ENCODE data around the gene SMIM8. TPM values are rescaled to one million over a fixed set of nuclear protein-coding genes. Genes with fewer than 3 reads are reported as not detected.

The SMIM8 gene
- total RNA-seq, 1 donor from 2014 or later: 2.0 TPM

DNA sequence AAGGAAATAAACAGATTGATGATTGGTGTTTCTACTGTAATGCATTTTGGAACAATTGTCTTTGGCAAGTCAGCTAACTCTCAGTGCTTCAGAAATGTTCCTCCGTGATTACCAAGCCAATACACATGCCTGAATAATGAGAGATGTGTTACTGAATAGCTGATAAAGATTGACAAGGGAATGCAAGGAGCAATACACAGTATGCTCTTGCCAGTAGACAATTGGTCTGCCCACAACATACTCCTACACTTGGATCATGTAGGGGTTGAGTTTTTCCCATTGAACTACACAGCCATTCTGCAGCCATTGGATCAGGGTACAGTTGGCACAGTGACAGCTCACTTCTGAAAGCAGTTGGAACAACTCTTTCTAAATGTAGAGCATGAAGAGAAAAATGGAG lies 12.3 kb downstream of the SMIM8 start:
- no peak for DNase-seq (ENCODE audit: low read depth in 2 of 2)

DNA sequence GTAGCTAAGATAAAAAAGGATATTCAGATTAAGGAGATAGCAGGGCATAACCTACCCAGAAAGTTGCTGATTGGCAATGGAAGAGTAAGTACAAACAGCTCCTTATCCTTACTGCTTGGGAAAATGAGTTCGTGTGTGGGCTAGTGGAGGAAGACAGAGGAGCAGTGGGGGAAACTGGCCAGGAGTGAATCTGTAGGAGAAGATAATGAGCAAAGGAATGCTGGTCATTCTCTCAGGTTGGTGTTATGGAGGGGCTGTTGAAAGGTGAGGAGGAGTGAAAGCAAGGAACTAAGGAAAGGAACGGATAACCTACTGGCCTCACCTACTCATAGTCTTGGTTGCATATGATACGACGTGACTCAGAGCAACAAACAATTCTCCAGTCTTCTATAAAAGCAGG lies 14.0 kb downstream of the SMIM8 start:
- no peak for DNase-seq (ENCODE audit: low read depth in 2 of 2)

DNA sequence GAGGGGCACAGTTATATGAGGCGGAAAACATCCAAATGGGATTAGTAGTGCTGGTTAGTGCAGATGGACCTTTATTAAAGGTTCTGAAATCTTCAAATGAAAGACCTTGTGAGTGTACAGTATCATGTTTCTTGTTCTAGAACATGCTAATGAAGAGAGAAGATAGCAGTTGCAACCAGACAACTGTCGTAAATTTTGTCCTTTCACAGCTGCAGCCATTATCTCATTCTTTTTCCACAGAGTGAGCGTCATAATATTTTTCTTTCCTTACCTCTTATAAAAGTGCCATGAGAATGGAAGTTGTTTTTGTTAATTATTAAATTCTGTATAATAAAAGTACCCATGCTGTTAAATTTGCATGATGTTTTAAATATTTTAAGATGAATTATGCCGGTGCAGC lies 17.8 kb downstream of the SMIM8 start:
- DNase-seq (ENCODE audit: low read depth in 2 of 2): peak in 1 of 2 donors; percentile 3

DNA sequence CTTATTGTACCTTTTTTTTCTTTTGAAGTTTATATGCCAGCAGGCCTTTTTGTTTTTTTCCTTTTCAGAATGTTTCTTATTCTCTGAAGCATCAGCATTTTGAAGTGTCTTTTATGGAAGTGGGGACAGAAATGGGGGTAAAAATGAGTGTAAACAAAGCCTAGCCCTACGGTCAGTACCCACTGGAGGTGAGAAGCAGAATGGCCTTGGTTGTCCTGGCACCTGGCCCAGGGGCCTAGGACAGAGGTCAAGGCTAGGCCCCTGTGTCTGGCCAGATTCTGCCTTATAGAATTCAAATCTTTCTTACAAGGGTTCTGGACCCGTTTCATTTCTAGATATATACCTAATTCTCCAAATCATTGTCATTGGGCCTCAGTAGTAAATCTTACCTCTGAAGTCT lies 18.8 kb downstream of the SMIM8 start:
- DNase-seq (ENCODE audit: low read depth in 2 of 2): no peak

DNA sequence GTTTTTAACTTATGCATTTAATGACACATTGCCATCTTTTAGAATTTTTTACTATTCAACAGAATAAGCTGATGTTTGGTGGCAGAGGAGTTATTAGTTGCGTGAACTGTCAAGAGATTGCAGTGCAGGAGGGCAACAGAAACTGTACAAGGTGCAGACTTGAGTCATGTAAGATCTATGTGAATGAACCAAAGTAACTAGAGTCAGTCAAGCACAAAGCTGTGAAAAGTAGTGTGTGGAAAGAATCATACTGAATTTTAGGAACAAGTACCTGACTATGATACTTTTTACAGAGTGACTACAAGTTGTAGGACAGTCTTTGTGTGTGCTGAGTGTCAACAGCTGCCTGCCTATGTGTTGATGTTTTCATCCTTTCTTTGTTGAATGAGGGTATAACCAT lies 19.5 kb downstream of the SMIM8 start:
- no peak for DNase-seq (ENCODE audit: low read depth in 2 of 2)

DNA sequence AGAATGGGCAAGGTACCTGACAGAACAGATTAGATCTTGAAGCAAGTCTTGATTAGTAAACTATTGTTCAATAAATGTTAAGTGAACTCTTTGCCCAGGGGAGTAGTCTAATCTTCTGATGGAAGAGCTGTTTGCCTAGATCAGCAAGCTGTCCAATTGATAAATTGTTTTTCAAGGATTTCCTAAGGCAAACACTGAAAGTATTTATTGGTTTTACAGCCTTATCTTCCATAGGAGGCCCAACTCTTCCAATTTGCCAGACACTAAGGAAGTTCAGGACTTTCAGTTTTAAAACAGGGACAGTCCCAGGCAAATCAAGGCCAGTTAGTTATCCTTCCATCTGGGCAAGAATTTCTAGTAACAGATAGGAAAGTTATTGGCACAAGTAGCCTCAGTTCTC lies 20.4 kb downstream of the SMIM8 start:
- no peak for DNase-seq (ENCODE audit: low read depth in 2 of 2)

DNA sequence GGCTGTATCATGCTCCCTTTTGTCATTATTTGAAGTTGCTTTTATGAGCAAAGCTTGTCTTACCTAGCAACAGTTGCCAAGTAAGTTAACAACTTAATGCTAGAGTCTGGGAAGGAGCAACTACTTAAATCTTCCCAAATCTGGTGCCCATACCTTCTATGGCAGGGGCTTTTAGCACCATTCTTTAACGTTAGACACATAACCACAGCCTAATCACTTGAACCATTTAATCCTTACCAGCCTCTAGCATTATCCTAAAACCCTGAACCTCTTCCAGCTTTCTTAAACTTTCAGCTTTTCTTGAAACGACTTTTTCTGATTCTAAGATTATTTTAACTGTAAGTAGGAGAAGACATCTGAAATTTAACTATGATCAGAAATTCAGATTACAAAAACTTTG lies 22.3 kb downstream of the SMIM8 start, which contains the start of gene C6orf163:
C6orf163 (plus strand) TSS at position 83 of the 400 bp plus-strand sequence; CDS start at position 370, 287 bp downstream.
- DNase-seq (ENCODE audit: low read depth in 2 of 2): no peak

DNA sequence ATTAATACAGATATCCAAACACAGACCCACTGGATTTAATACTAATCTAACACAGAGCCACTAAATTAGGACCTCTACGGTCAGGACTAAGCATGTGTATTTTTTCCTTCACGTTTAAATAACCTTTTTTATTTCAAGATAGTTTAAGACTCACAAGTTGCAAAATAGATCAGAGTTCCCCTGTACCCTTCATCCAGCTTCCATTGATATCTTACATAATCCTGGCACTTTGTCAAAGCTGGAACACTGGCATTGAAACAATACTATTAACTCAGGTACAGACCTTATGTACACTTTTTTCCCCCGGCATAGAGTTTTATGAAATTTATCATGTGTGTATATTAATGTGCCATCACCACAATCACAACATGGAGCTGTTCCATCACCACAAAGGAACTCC lies 24.3 kb downstream of the SMIM8 start:
- no peak for DNase-seq (ENCODE audit: low read depth in 2 of 2)

DNA sequence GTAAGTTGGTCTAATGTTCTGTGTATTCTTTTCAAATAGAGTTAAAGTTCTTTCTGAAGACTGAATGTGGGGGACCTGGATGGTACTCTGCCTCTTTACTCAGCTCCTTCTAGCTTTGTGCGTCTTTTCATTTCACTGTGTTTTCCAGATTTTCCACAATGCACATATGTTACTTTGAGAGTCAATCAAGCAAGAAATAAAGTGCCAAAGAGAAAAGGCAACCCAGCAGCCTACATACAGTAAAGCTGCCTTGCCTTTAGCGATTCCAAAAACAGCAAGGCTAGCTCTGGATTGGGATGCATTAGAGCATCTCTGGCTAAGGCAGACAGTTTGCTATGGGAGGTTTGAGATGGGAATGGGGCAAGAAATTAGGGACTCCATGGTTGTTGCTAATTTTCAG lies 27.5 kb downstream of the SMIM8 start:
- DNase-seq (ENCODE audit: low read depth in 2 of 2): no peak

DNA sequence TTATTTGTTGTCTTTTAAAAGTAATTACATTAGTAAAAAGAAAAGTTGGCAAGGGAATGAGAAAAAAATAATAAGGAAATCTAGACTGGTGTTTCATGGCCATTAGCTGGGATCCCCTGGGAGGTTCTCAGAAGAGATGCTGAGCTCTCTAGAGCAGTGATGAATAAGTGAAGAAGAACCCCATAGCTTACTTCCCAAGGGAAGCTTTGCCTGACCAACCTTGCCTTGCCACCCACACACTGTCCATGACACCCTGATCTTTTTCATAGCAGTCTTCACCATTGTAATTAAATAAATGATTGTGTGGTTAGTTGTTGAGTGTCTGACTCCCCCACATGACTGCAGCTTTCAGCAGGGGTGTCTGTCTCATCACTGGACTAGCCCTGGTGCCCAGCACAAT lies 28.1 kb downstream of the SMIM8 start:
- DNase-seq (ENCODE audit: low read depth in 2 of 2): no peak

DNA sequence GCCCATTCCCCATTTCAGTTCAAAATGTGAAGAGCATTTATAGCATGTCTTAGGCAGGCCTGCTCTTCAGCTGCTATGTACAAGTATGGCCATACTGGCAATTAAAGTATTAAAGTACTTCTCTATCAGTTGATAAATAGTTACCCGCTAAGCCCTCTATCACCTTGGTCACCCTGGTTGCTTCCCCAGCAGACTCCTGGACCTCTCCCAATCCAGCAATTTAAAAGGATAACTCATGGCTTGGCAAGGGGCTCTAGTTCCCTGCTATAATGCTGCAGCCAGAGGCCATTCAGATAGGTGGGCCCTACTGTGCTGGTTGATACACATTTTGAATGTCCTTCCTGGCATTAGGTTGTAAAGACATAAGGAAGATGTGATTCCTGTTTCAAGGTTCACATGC lies 29.2 kb downstream of the SMIM8 start:
- DNase-seq (ENCODE audit: low read depth in 2 of 2): no peak

DNA sequence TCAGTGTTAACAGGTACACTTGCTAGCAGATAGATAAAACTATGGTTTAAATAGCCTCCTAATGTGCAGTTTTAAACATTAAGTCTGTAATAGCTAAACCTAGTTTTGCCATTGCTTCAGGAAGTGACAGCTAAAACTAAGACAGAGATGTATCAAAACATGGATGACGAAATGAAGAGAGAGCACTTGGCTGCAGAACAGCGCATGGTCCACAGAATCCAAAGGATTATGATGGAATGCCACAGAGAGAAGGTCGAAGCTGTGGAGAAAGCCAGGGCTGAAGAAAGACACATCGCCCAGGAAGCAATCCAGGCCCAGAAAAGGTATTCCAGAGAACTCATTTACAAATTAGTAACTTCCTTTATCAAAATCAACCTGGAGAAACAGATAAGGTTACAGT lies 33.8 kb downstream of the SMIM8 start:
- DNase-seq (ENCODE audit: low read depth in 2 of 2): no peak

DNA sequence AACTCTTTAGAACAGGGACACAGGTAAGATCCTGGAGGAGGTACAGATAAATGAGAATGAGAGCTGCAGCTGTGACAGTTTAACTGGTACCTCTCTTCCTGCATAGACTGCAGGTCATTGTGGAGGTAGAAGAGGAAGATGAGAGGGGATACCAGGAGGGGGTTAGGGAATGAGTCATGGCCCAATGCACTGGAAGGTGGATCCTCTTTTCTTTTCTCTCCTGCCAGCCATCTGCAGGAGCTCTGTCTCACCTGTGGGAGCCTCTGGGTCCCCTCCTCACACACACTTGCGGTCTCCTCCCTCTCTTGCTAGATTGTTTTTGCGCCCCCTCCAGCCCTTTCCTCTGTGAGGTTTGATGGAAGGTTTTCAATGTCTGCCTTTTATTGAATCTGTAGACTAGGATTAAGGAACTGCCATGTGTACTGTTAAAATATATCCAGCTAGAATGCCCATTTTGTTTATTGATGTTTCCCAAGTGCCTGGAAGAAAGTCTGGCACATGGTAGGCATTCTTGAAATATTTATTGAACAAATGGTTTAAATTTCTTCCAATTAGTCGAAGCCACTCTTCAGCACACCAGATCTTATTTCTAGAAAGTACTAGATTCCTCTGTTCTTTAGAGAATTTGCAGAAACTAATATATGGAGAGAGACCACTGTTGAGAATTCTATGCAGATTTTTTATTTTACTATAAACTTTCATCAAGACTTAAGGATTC lies 35.2 kb downstream of the SMIM8 start:
- no peak for DNase-seq (ENCODE audit: low read depth in 2 of 2)

DNA sequence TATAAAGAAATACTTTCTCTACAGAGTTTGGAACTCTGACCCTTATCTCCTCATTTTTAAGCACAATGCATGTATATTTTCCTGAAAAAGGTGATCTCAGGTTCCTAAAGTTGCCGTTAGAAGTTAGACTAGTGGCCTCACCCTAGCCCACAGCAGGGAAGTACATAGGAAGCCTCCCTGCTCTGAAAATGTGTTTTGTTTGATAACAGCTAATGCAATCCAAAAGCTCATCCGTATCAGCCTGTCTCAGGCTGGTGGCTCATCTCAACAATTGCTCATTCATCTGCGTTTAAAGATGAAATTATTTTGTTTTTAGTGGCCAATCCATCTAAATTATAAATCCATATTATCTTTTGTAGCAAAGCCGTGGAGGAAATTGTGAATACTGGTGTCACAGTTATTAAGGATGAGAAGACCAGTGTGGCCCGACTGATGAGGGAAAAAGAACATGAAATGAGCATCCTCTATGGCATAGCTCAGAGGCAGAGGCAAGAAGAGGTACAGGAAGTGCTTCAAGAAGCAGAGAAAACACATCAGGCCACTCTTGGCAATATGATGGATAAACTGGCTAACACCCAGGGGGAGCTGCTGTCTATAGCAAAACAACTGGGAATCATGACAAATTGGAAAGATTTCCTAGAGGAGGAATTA lies 42.3 kb downstream of the SMIM8 start:
- no peak for DNase-seq (ENCODE audit: low read depth in 2 of 2)

DNA sequence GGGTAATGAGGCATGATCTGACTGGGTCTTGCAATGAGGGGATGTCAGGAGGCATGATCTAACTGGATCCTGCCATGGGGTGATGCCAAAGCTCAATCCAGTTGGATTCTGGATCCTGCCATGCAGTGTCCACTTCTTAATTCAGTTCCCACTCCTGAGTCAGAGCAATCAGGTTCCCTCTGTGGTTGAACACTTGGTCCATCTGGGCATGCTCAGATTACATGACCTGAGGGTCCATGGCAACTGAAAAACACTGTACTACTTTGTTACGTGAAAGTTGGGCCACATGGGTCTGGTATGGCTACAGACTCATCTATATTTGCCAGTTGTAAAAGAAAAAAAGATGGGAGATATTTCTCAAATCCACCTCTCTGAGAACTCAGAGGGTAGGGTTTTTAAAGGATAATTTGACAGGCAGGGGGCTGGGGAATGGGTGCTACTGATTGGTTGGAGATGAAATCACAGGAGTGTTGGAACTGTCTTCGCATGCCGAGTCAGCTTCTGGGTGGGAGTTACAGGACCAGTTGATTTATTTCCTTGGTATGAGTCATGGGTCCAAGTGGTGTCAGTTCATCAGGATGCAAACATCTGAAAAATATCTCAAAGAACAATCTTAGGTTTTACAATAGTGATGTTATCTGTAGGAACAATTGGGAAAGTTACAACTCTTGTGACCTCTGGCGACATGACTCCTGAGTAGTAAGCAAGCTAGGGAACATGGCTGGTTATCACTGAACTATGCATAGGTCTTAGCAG lies 43.9 kb downstream of the SMIM8 start:
- peak in 1 of 2 donors; percentile 3 for DNase-seq (ENCODE audit: low read depth in 2 of 2)

DNA sequence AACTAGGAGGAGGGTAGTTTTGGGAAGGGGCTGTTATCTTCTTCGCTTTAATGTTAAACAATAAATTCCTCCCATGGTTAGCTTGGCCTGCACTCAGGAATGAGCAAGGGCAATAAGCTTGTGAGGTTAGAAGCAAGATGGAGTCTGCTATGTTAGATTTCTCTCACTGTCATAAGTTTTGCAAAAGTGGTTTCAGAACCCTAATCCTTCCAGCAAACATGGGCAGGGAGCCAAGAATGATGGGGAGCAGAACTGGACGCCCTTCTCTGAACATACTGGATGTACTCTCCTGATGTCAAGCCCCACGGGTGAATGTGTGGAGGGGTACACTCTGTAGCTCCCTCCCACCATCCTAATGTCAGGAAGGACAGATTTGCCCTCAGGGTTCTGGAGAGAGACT lies 44.5 kb downstream of the SMIM8 start:
- DNase-seq (ENCODE audit: low read depth in 2 of 2): no peak

DNA sequence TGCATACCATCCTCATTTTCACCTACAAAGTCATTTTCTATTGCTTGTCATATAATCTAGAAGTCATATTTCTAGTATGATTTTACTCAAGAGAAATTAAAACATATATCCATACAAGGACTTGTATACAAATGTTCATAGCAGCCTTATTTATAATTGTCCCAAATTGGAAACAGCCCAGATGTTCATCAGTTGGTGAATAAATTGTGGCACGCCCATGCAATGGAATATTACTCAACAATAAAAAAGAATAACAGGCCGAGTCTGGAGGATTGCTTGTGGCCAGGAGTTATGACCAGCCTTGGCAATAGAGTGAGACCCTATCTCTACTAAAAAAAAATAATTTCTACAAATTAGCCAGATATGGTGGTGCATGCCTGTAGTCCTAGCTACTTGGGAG lies 51.0 kb downstream of the SMIM8 start:
- DNase-seq (ENCODE audit: low read depth in 2 of 2): no peak

DNA sequence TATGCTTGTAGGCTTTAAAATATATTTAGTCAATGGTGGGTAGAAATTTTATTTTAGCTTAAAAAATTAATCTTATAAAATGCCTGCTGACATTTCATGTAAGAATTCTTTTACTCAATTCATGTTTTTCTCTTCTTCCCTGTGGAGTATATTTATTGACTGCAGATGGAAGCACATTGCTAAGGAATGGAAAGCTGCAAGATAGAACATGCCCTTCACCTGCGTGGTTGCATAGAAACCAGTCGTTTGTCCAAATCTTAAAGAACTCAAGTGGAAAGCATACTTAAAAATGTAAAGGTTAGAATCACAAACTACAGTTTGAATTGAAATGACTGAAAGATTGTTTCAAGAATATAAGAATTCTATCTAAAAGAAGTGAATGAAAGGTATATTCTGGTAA lies 52.9 kb downstream of the SMIM8 start:
- no peak for DNase-seq (ENCODE audit: low read depth in 2 of 2)

DNA sequence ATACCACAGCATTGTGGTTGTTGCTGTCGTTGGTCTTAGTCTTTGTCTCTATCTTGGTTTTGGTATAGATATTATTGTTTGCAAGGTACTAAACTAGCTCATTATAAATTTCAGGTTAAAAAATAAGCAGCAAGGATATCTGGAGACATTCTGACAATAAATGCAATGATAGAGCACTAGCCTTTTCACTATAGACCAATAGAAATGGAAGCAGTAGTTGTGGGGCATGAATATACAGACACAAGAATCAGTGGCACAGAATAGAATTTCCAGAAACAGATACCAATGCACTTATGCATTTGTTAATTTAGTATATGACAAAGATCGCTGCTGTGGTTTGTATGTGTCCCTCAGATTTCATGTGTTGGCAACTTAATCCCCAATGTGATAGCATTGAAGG lies 54.3 kb downstream of the SMIM8 start:
- DNase-seq (ENCODE audit: low read depth in 2 of 2): no peak

DNA sequence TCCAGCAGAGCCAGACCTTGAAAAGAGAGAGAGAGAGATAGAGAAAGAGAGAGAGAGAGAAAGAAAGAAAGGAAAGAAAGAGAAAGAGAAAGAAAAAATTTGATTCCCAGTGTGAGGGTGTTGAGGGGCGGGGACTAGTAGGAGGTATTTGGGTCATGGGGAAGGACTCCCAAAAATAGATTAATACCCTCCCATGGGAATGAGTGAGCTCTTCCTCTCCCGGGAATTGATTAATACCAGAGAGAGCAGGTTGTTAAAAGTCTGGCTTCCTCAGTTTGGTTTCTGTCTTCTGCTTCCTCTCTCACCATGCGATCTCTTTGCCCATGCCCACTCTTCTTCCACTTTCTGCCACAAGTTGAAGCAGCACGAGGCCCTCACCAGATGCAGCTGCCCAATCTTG lies 56.6 kb downstream of the SMIM8 start:
- DNase-seq (ENCODE audit: low read depth in 2 of 2): no peak

DNA sequence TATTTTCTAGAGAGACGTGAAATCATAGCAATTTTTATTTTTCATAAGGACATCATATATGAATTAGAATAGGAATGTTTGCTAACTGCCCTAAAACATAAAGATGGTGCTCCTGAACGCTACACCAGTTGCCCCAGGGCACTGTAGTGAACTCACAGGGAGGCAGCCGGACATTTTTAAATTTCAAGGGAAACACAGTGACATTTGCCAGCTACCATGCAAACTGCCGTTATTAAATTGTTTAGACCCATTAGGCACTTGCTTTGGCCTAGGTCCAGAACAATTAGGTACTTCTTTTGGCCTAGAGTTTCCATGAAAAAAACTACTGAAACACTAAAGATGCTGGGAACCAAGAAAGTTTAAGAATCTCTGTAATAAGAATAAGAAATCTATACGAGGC lies 60.5 kb downstream of the SMIM8 start:
- DNase-seq (ENCODE audit: low read depth in 2 of 2): no peak

DNA sequence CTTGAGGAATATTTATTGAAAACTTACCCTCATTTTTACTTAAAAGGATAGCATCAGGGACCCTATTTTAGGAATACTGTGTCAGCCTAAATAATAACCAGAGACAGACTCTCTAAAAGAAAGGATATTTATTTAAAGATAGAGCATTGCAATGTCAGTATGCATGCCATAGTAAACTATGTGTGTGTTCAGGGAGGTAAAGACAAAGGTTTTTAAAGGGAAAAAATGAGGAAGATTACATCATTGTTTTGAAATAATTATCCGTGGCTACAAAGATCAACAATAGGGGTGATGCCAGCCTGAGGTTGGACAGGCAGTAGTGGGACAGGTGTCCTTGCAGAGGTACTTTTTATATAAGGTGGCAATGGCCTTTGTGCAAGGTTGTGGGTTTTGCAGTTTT lies 61.6 kb downstream of the SMIM8 start:
- no peak for DNase-seq (ENCODE audit: low read depth in 2 of 2)

DNA sequence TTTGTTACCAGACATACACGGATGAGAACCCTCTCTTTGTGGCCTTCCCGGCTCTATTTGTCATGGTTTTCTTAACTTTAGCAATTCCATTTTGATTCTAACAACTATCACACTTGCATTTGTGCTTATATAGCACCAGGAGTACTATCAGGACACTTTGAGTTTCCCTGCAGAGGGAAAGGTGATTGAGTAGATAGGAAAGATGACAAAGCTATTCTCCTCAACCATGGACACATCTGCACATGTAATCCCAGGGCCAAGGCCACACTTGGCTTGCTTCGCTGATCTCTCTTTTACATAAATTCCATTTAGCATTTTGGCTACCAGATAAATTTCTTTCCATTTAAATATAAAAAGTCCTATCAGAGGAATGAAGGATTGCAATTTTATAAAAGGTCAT lies 62.1 kb downstream of the SMIM8 start:
- DNase-seq (ENCODE audit: low read depth in 2 of 2): no peak

Data from lung microvascular endothelial cell (primary cell).